Renal pelvis (tissue), 4 donors: ENCODE measurements around the gene EMP3. TPM values are rescaled to one million over a fixed set of nuclear protein-coding genes. Genes with fewer than 3 reads are reported as not detected.
"Not testable (repeated sequence)": the region's sequence is repeated elsewhere in the genome, so short reads cannot be mapped to it uniquely, and the experiment has no call there.

Experiments used
- DNase-seq: peaks from one replicate; pipeline ENCODE4 v3.0.0-alpha.2; 2013
- polyA plus RNA-seq, 3 donors: library from polyadenylated mRNA; unstranded; fragments of 120-200 nt; gene quantifications; one replicate each; pipeline ENCODE4 v1.2.1, GENCODE V29; 2013; ENCODE audit not compliant: insufficient read length in 3 of 3

Gene EMP3
- polyA plus RNA-seq, 3 donors, result 61.0 to 85.5 (median 67.3) TPM

GRCh38 chr19:48308631-48309586, 16.4 kb upstream of the EMP3 start:
- no peak for DNase-seq

GRCh38 chr19:48309731-48310130, 15.6 kb upstream of the EMP3 start:
- not testable (repeated sequence) for DNase-seq

- no peak for DNase-seq
Observed at GRCh38 chr19:48310227-48310626, 15.1 kb upstream of the EMP3 start.

- no peak for DNase-seq
Observed at GRCh38 chr19:48311384-48311783, 14.0 kb upstream of the EMP3 start.

GRCh38 chr19:48315712-48316111, 9.6 kb upstream of the EMP3 start:
- no peak for DNase-seq

GRCh38 chr19:48317708-48317960, 7.7 kb upstream of the EMP3 start:
- DNase-seq, result not testable (repeated sequence)

GRCh38 chr19:48318286-48318987, 6.9 kb upstream of the EMP3 start:
- DNase-seq, result no peak

- no peak for DNase-seq
Observed at GRCh38 chr19:48319647-48320541, 5.5 kb upstream of the EMP3 start.

GRCh38 chr19:48321372-48321621, 4.1 kb upstream of the EMP3 start:
- DNase-seq, result peak; percentile 91

GRCh38 chr19:48321622-48322591, 3.4 kb upstream of the EMP3 start:
- DNase-seq, result peak; percentile 97

GRCh38 chr19:48329167-48329891, 4.0 kb downstream of the EMP3 start:
- DNase-seq, result no peak

- peak; percentile 87 for DNase-seq
Observed at GRCh38 chr19:48330012-48330681, 4.8 kb downstream of the EMP3 start.

GRCh38 chr19:48332351-48332661, 7.0 kb downstream of the EMP3 start:
- DNase-seq, result no peak

- peak; percentile 97 for DNase-seq
Observed at GRCh38 chr19:48332662-48333466, 7.5 kb downstream of the EMP3 start.

GRCh38 chr19:48333467-48334384, 8.4 kb downstream of the EMP3 start:
- DNase-seq, result no peak

GRCh38 chr19:48338253-48338755, 13.0 kb downstream of the EMP3 start:
- no peak for DNase-seq

- DNase-seq, result no peak
Observed at GRCh38 chr19:48338802-48339503, 13.6 kb downstream of the EMP3 start.
